Stimulated activated CD4-positive, alpha-beta T cell treated with anti-CD3 and anti-CD28 coated beads, Interleukin-15, amount 100 ng/mL, for 1 hour (primary cell): ENCODE data around the gene CD101.

Source experiments
- DNase-seq, 2 donors: peaks; one replicate each; pipeline ENCODE4 v3.0.0-alpha.2; 2020; ENCODE audit warnings: low read depth in 1 of 2, low spot score in 1 of 2

CD101 gene

DNA sequence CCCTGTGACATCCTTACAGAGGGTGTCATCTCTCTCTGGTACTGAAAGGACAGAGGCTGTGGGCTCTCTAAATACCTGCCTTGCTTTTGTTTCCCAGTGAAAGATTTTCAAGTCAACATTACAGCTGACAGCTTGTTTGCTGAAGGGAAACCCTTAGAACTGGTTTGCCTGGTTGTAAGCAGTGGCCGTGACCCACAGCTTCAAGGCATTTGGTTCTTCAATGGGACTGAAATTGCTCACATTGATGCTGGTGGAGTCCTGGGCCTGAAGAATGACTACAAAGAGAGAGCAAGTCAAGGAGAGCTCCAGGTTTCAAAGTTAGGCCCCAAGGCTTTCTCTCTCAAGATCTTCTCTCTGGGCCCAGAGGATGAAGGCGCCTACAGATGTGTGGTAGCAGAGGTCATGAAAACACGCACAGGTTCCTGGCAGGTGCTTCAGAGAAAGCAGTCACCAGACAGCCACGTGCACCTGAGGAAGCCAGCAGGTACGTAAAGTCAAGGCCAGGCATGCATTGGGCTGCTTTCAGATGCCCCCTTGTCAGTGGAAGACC lies 11.8 kb downstream of the CD101 start:
- no peak for DNase-seq

DNA sequence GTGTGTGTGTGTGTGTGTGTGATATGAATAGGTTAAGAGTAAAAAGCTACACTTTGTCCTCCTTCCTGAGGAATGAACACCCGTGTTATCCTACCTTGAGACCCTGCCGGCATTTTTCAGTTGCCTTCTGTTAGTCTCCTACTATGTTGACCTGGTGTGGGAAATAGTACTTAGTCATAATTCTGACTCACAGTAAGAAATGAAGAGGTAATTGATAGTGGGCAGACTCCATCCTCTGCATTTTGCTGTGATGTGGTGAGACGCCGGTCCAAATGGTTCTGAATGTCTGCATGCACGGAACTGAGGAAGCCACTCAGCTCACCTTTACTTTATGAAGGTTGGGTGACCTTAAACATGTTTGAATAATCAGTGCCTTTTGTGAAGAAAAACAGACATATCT lies 12.6 kb downstream of the CD101 start:
- no peak for DNase-seq

DNA sequence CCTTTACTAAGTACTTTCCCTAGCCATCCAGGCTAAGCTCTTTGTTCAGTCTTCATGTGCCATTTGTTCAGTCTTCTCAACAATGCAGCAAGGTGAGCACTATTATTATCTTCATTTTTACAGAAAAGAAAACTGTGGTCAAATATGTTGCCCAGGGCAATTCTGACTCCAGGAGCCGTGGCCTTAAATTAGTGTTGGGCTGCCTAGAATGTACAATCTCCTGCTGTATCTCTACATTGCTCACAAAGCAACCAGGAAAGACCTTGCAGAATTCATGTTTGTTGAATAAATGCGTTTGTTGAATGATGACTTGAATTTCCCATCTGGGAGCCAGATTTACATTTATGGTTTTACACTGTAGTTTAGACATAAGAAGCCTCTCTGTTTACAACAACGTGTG lies 14.2 kb downstream of the CD101 start:
- DNase-seq = no peak

DNA sequence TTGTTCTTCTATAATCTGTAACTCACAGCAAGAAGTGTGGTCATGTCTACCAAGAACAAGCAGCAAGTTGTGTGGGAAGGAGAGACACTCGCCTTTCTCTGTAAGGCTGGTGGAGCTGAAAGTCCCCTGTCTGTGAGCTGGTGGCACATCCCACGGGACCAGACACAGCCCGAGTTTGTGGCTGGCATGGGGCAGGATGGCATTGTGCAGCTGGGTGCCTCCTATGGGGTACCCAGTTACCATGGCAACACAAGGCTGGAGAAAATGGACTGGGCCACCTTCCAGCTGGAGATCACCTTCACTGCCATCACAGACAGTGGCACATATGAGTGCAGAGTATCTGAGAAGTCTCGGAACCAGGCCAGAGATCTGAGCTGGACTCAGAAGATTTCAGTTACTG lies 15.5 kb downstream of the CD101 start:
- DNase-seq = no peak

DNA sequence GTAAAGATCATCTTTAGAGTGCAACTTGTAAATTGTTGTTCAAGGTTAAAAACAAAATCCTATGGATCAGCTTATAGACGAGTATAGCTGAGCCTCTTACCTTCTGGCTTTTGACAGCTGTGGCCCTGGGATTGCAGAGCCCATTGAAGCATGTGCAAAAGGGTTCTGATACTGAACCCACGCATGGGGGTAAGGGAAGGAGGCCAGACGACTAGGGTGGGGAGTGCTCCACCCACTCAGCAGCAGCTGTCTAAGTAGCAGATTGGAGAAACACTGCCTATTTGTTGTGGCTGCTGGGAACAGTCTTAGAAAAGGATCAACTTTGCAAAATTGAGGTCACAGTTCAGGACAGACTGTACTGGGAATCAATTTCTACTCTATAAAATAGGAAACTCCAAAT lies 16.1 kb downstream of the CD101 start:
- no peak for DNase-seq

DNA sequence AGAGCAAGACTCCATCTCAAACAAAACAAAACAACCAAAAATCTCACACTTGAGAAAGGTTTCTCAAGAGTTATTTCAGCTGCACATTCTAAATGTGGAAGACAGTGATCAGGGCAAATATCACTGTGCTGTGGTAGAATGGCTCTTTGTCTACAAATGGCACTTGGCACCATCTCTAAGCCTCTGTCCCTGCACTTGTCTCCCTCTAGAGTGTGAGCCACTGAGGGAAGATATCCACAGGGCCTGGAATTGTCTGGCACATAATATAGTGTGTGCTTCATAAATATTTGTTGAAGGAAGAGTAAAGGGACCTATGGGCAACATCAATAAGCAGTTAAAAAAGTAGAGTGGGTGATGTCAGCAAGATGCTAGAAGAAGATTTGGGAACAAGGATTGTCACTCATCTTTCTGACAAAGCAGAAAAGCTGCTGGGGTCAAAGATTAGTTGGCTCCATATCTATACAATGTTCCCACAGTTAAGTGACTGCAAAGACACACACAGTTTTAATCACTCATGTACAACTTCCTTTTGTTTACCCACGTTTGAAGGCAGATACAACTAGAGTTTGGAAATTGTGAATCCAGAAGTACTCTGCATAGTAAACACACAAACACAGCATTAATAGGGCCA lies 19.1 kb downstream of the CD101 start:
- DNase-seq = no peak

DNA sequence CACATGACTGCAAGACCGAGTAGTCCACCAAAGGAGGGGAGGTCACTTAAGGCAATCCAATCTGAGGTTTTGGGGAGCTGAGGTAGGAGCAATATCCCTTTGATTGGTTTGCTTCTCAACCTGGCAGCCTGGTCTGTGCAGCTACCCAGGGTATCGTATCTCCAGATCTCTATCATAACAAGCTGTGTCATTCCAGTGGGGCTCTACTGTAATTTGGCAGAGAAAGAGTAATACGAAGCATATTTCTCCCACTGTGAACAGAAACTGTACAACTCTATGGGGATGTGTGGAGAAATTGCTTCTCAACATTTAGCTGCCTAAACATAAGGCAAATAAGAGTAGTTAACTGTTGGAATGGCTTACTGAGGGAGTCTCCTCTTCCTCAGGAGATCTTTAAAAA lies 20.6 kb downstream of the CD101 start:
- DNase-seq = no peak

DNA sequence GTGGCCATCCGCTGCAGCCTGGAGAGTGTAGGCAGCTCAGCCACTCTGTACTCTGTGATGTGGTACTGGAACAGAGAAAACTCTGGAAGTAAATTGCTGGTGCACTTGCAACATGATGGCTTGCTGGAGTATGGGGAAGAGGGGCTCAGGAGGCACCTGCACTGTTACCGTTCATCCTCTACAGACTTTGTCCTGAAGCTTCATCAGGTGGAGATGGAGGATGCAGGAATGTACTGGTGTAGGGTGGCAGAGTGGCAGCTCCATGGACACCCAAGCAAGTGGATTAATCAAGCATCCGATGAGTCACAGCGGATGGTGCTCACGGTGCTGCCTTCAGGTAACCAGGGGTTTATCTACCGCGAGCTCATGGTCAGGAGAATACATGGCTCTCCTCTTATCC lies 24.0 kb downstream of the CD101 start:
- DNase-seq = no peak

DNA sequence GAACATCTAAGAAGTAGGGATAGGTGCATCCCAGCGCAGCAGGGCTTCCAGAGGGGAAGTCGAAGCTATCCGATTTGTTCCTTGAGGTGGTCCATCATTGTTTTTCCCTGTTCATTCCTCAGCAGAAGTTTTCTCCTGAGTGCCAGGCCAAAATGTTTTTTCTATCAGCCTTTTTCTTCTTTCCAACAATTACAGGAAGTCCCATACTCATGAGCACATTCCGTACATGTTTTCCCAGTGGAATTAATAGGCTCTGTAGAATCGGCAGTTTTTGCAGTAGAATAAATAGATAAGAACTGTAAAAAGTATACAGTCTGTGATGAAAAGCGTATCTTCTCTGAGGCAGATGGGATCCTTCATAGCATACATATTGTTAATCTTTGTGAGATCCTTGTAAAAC lies 24.8 kb downstream of the CD101 start:
- DNase-seq = no peak

DNA sequence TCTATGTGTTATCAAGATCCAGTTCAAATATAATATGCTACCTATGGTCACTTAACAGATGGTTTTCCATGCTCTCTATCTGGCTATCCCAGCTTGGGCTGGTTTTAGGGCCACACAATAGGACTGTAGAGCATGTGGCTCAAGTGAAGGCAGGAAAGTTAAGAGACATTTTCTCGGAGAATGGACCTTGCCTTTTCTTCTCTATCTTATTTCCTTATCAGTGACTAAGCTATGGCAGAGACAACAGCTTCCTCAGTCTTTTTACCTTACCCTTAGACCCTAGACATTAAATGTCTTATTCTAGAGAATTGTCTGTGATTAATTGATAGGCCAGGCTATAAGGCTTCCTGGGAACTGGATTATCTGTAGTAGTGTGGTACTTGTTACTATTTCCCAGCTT lies 28.1 kb downstream of the CD101 start:
- DNase-seq = no peak

DNA sequence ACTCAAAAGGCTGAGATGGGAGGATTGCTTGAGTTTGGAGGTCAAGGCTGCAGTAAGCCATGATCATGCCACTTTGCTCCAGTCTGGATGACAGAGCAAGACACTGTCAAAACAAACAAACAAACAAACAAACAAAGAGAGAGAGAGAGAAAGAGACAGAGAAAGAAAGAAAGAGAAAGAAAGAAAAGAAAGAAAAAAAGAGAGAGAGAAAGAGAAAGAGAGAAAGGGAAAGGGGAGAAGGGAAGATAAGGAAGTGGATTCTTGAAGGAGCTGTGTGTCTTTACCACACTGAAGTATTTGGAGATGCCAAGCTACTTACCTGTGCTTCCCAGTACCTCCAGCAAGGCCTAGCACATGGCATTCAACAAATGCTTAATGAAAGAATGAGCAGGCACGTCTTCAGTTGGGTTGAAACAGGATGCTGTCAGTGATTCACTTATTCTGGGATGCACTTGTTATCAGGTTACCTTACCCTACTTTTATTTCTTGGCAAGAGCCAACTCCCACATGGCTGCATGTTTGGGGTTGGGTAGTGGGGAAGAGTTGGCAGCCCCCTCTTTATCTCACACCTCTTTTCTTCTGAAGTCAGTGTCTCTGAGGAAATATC lies 28.8 kb downstream of the CD101 start:
- no peak for DNase-seq

DNA sequence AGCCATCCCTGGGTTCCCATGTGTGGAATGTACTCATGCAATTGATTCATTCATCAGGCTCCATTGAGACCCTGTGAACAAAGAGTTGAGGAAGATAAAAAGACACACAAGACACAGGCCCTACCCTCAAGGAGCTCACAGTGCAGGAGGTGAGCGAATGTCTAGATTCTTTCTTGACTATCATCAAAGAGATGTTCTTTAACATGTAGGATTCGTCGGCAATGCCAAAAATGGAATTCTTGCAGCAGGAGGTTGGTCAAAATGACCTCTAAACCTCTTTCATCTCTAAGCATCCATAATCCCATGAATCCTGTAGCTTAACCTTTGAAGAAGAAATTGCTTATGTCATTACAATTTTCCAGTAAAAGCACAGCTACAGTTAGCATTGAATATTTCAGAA lies 30.7 kb downstream of the CD101 start:
- DNase-seq = no peak

DNA sequence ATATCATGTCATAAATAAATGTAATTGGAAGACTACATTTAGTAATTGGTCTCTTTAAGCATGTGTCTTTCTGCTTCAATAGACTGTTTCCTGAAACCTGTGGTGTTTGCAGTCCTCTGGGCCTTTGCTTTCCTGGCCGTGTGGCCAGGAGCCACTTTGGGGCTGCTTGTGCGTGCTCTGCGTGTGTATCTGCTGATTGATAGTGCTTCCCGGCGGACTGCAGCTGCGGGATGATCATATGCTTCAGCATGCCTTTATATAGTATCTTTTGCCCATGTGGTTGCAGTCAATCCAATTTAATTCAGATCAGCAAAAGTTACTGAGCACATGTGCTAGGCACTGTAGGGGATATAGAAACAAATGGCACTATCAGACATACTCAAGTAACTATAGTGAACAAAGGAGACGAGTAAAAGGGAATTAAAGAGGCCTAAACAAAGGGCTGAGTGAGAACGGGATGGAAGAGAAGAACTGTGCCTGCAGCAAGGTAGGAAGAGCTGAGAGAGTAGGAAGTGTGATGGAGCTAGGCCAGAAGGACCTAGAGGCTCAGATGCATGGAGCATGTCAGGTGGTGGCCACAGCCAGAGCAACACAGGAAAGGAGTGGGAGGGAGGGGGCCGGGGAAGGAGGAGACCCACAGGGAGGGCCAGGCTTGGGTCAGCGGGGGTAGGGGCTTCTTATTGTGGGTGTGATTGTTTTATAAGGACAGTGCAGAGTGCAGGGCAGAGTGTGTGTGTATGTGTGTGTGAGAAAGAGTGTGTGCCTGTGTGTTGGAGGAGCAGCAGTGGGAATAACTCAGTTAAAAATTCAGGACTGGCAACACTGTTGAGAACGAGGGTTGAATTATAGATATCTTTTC lies 31.4 kb downstream of the CD101 start:
- DNase-seq = no peak

DNA sequence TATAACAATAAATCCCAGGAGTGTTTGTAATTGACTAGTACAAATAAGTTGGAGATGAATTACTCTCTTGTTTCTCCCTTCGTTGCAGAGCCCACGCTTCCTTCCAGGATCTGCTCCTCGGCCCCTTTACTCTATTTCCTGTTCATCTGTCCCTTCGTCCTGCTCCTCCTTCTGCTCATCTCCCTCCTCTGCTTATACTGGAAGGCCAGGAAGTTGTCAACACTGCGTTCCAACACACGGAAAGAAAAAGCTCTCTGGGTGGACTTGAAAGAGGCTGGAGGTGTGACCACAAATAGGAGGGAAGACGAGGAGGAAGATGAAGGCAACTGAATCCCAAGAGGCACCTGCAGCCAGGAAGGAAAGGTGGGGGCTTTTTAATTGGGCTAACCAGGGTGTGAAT lies 32.2 kb downstream of the CD101 start:
- no peak for DNase-seq

DNA sequence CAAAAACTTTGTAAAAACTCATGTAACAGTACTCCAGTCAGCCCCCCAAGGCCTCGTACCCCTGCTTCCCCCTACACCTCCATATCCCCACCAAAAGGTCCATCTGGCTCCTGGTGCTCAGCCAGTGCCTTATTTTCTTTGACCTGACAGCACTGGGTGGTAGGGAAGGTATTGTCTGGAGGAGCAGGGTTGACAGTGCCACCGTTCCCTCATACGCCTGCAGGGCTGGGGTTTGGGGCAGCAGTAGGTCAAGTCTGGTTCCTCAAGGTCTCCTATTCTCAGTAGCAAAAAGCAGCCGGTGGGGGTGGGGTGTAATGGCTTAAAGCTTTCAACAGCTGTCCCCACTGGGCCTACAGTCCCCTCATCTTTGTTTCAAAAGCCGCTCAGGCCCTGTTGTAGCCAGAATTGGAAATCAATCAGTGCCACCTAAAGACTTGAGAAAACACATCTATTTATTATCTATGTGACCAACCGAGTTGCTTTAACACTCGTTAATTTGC lies 33.3 kb downstream of the CD101 start:
- DNase-seq = no peak

DNA sequence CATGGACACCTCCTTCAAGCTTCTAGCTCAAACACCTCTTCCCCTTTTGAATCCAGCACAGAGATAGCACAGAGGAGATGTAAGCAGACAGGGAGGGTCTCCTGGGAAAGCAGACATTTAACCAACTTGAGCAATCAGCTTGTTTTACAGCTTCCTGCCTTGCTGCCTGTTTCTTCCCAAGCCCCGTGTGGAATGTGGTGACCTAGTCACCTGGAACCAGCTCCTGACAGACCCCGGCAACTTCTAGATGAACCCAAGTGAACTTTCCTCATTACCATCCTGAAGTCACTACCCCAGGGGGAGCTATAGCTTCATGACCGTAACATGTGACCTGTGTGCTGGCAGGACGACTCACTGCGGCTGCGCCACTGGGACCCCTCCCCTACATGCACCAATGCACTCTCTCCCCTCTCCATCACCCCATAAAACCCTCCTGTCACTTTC lies 34.5 kb downstream of the CD101 start:
- no peak for DNase-seq

DNA sequence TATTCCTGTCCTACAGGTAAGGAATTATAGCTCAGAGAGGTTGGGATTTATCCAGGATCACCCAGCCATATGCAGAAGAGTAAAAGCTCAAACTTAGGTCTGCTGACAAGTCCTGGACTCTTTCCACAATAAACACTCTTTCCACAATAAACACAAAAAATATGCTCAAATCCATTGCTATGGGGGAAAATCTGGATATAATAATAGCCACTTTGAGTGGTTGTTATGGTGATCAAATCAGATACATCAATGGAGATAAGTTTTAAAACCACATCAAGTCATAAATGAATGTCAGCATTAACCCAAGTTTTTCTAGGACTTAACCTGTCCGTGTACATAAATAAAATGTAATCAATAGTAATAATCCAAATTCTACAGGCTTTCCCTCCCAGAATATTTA lies 36.2 kb downstream of the CD101 start:
- DNase-seq = no peak

DNA sequence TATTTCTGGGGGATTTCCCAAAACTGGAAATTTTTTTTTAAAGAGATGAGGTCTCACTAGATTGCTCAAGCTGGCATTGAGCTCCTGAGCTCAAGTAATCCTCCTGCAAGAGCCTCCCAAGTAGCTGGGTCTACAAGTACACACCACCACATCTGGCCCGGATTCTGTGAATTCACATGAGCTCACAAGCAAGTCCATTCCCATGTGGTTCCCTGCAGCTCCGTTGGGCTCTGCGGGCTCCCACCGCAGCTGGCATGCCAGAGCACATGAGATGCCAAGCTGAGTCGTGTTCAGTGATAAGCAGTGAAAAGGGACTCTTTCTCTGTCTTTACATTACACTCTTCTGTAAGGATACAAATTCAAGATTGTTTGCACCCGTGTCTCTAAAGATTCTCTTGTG lies 36.7 kb downstream of the CD101 start:
- DNase-seq = no peak

DNA sequence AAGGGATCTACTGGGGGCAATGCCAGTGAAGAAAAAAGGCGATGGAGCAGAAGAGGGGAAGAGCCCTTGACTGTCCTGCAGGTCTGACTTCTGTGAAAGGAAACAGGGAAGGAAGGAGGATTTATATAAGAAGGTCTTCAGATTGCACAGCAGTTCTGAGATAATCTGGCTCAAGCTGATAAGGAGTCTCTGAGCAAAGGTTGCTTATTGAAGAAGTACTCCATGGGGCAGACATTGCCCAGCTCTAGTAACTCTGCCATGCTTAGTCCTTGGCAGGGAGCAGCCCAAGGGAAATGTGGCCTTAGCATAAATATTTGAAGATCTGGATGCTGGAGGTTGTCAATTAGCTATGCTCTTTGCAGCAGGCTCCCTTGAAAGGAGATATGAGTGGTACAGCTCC lies 42.7 kb downstream of the CD101 start:
- DNase-seq = no peak

DNA sequence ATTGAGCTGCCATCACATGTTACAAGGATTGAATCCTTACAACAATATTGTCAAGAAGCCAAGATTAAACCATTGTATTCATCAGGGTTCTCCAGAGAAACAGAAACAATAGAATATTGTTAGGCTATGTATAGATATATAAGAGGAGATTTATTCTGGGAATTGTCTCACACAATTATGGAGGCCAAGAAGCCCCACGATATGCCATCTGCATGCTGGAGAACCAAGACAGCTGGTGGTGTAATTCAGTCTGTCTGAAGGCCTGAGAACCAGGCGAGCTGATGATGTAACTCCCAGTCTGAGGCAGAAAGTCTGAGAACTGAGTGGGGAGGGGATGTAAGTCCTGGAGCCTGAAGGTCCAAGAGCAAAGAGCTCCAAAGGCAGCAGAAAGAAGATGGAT lies 44.1 kb downstream of the CD101 start:
- DNase-seq = no peak

DNA sequence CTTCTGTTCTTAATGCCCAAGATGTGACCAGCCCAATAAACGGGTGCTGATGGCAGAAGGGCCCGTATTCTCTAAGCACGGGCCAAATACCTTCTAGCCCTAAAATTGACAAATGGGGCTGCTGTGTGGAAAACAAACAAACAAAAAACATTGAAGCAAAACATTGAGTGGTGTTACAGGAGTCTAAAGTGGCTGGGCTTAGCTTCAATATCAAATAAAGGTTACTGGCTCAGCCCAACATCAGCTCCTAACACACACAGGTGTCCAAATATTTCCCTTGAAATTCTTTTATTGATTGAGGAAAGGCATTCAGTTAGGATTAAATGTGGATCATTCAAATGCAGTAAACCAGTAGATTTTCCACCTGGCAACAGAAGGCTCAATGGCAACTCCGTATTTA lies 45.2 kb downstream of the CD101 start:
- no peak for DNase-seq

DNA sequence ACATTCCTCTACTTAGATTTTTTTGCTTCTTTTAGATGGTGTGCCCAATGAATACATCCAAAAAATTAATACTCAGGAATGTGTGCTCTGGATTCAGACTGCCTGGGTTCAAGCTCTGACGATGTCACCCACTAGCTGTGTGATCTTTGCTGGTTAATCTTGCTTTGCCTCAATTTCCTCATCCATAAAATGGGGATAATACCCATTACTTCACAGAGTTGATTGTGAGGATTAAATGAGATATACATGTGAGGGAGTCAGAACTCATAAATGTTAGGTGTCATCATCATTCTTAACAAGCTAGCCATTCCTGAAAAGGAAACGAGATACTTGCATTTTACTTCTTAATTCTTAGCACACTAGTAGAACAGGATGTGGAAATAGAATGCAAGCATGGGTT lies 45.7 kb downstream of the CD101 start:
- no peak for DNase-seq
